H1 (cell line): ENCODE measurements around the gene COX19. TPM values are rescaled to one million over a fixed set of nuclear protein-coding genes. Genes with fewer than 3 reads are reported as not detected.

Source experiments
- CTCF ChIA-PET: fragments of 300-600 bp; sonication (Branson Sonifier 250); formaldehyde crosslinking; loops from one replicate; lab custom pipeline; 2021; ENCODE audit not compliant: partially characterized antibody; lab: Charles Lee
- POLR2A ChIA-PET: fragments of 300-600 bp; sonication (Branson Sonifier 250); formaldehyde crosslinking; loops from one replicate; lab custom pipeline; 2021; ENCODE audit warnings: inconsistent platforms; ENCODE audit not compliant: partially characterized antibody; lab: Charles Lee
- DNase-seq, 2 experiments: peaks; one replicate each; pipeline versions ENCODE4 v3.0.0 to v3.0.0-alpha.2; 2010 to 2022; ENCODE audit warnings: low spot score in 2 of 2, low read depth in 1 of 2, mixed read lengths in 1 of 2
- FAIRE-seq: peaks from 2 replicates; lab custom pipeline; 2011; peaks lifted over from hg19 to GRCh38; lab: Jason Lieb, UNC
- H2AFZ ChIP-seq: 2 replicates; pipeline ENCODE4 v1.8.1; 2012; ENCODE audit warnings: low read length, inconsistent platforms
- H2AK5ac ChIP-seq: 2 replicates; pipeline ENCODE4 v1.6.1; 2013; ENCODE audit warnings: low read depth, low read length
- H2BK120ac ChIP-seq: replicated peaks from 2 replicates; pipeline ENCODE3; 2013; ENCODE audit warnings: low read depth, low read length, inconsistent platforms
- H2BK12ac ChIP-seq: 2 replicates; pipeline ENCODE4 v1.6.1; 2013; ENCODE audit warnings: low read depth, low read length
- H2BK15ac ChIP-seq: 2 replicates; pipeline ENCODE4 v1.6.1; 2013; ENCODE audit warnings: low read length
- H2BK20ac ChIP-seq: 2 replicates; pipeline ENCODE4 v1.6.1; 2013; ENCODE audit warnings: low read length
- H2BK5ac ChIP-seq: 2 replicates; pipeline ENCODE4 v1.6.1; 2013; ENCODE audit warnings: low read depth, low read length
- H3K14ac ChIP-seq: 2 replicates; pipeline ENCODE4 v1.6.1; 2013; ENCODE audit warnings: inconsistent platforms; ENCODE audit not compliant: insufficient read length
- H3K18ac ChIP-seq: 2 replicates; pipeline ENCODE4 v1.6.1; 2013; ENCODE audit warnings: low read length; ENCODE audit errors: extremely low read depth
- H3K23ac ChIP-seq: 2 replicates; pipeline ENCODE4 v1.6.1; 2013; ENCODE audit warnings: inconsistent platforms; ENCODE audit not compliant: insufficient read length
- H3K23me2 ChIP-seq: 2 replicates; pipeline ENCODE4 v1.6.1; 2013; ENCODE audit warnings: low read depth, low read length
- H3K27ac ChIP-seq: 2 replicates; pipeline ENCODE4 v1.6.1; 2011; ENCODE audit warnings: low read depth, low read length, inconsistent platforms
- H3K27me3 ChIP-seq, 4 experiments: replicated peaks in 1 of 4; 1 replicate in 1 of 4; 2 replicates in 3 of 4; pipeline versions ENCODE4 v1.6.1 to v1.8.1; 2011 to 2013; ENCODE audit warnings: low read length in 3 of 4, mild to moderate bottlenecking in 3 of 4, inconsistent platforms in 2 of 4, mixed read lengths in 2 of 4, moderate library complexity in 1 of 4; ENCODE audit not compliant: control insufficient read depth in 3 of 4, insufficient read depth in 3 of 4; ENCODE audit errors: extremely low read depth in 1 of 4
- H3K36me3 ChIP-seq, 4 experiments: 2 replicates each; pipeline versions ENCODE4 v1.6.1 to v1.8.1; 2011 to 2013; ENCODE audit warnings: mild to moderate bottlenecking in 4 of 4, low read length in 3 of 4, moderate library complexity in 2 of 4, control low read depth in 1 of 4, inconsistent platforms in 1 of 4; ENCODE audit not compliant: insufficient read depth in 4 of 4, control insufficient read depth in 2 of 4
- H3K4ac ChIP-seq: replicated peaks from 2 replicates; pipeline ENCODE3; 2013; ENCODE audit warnings: low read length, low read depth, mixed read lengths, inconsistent platforms; ENCODE audit not compliant: insufficient read length
- H3K4me1 ChIP-seq, 4 experiments: replicated peaks in 1 of 4; 1 replicate in 1 of 4; 2 replicates in 3 of 4; pipeline versions ENCODE4 v1.6.1 to v1.8.1; 2011 to 2013; ENCODE audit warnings: low read length in 3 of 4, inconsistent platforms in 2 of 4, mixed read lengths in 1 of 4; ENCODE audit not compliant: insufficient read depth in 4 of 4, control insufficient read depth in 3 of 4
- H3K4me2 ChIP-seq, 2 experiments: 2 replicates each; pipeline versions ENCODE4 v1.6.1 to v1.8.1; 2011 to 2013; ENCODE audit warnings: low read depth in 2 of 2, low read length in 2 of 2, control low read depth in 1 of 2, inconsistent platforms in 1 of 2, mild to moderate bottlenecking in 1 of 2; ENCODE audit not compliant: insufficient read depth in 1 of 2
- H3K4me3 ChIP-seq, 4 experiments: fragments of 200-600, 300-600 bp in 1 of 4; sonication (generic), shearing (Covaris generic), sonication (Bioruptor Twin) in 1 of 4; 2 replicates each; pipeline versions ENCODE4 v1.5.1 to v1.8.1; 2011 to 2016; ENCODE audit warnings: low read length in 4 of 4, low read depth in 3 of 4, control low read depth in 2 of 4, inconsistent platforms in 2 of 4, mild to moderate bottlenecking in 2 of 4, mixed read lengths in 1 of 4, moderate library complexity in 1 of 4; ENCODE audit not compliant: insufficient read depth in 2 of 4; ENCODE audit errors: extremely low read depth in 1 of 4
- H3K56ac ChIP-seq: replicated peaks from 2 replicates; pipeline ENCODE3; 2013; ENCODE audit warnings: low read depth, mild to moderate bottlenecking, mixed read lengths, low read length, inconsistent platforms; ENCODE audit not compliant: insufficient read length
- H3K79me1 ChIP-seq: 2 replicates; pipeline ENCODE4 v1.6.1; 2013; ENCODE audit warnings: low read depth, low read length, control low read depth
- H3K79me2 ChIP-seq, 2 experiments: 2 replicates each; pipeline versions ENCODE4 v1.6.1 to v1.8.1; 2012 to 2013; ENCODE audit warnings: low read length in 2 of 2, mild to moderate bottlenecking in 2 of 2, inconsistent platforms in 1 of 2; ENCODE audit not compliant: insufficient read depth in 2 of 2, control insufficient read depth in 1 of 2
- H3K9ac ChIP-seq, 4 experiments: replicated peaks in 1 of 4; 1 replicate in 1 of 4; 2 replicates in 3 of 4; pipeline versions ENCODE4 v1.6.1 to v1.8.1; 2011 to 2013; ENCODE audit warnings: low read depth in 3 of 4, low read length in 3 of 4, control low read depth in 2 of 4, mild to moderate bottlenecking in 2 of 4, moderate library complexity in 2 of 4, inconsistent platforms in 1 of 4; ENCODE audit errors: extremely low read depth in 1 of 4
- H3K9me3 ChIP-seq, 2 experiments: 2 replicates each; pipeline versions ENCODE4 v1.6.1 to v1.8.1; 2012 to 2013; ENCODE audit warnings: mild to moderate bottlenecking in 2 of 2, moderate library complexity in 2 of 2, control low read depth in 1 of 2, inconsistent platforms in 1 of 2, low read depth in 1 of 2, low read length in 1 of 2, mixed read lengths in 1 of 2; ENCODE audit not compliant: insufficient read depth in 2 of 2
- H4K20me1 ChIP-seq, 2 experiments: replicated peaks in 1 of 2; 2 replicates each; pipeline versions ENCODE3 to v1.8.1; 2011 to 2013; ENCODE audit warnings: inconsistent platforms in 2 of 2, low read length in 2 of 2, mild to moderate bottlenecking in 1 of 2; ENCODE audit not compliant: insufficient read depth in 2 of 2, control insufficient read depth in 1 of 2
- H4K5ac ChIP-seq: 2 replicates; pipeline ENCODE4 v1.6.1; 2013; ENCODE audit warnings: low read length, low read depth, mixed read lengths, inconsistent platforms; ENCODE audit not compliant: insufficient read length
- H4K8ac ChIP-seq: 2 replicates; pipeline ENCODE4 v1.8.0; 2013; ENCODE audit warnings: mild to moderate bottlenecking, moderate library complexity, low read length, inconsistent platforms; ENCODE audit not compliant: insufficient read depth; ENCODE audit errors: extremely low read depth
- H4K91ac ChIP-seq: replicated peaks from 2 replicates; pipeline ENCODE3; 2013; ENCODE audit warnings: low read length, mixed read lengths, inconsistent platforms; ENCODE audit not compliant: insufficient read length
- E2F6 ChIP-seq: IDR thresholded peaks from 2 replicates; pipeline ENCODE4 v1.6.1; 2012; ENCODE audit warnings: inconsistent platforms
- KDM1A ChIP-seq: fragments of 200-600, 300-600 bp; sonication (generic); IDR thresholded peaks from 2 replicates; pipeline ENCODE4 v1.7.1; 2016; ENCODE audit warnings: mild to moderate bottlenecking, low read length, borderline replicate concordance
- SUZ12 ChIP-seq: fragments of 200-600 bp; sonication (generic); IDR thresholded peaks from 2 replicates; pipeline ENCODE4 v1.6.1; 2012; ENCODE audit warnings: mild to moderate bottlenecking, inconsistent platforms, low read length, moderate library complexity, mixed read lengths
- WGBS, 2 experiments: shearing (Covaris generic) in 1 of 2; methylation state at CpG; one replicate each; pipeline versions ENCODE4 v1.1.6 to v1.1.7; 2013 to 2015; ENCODE audit warnings: low lambda C conversion rate in 2 of 2, mixed read lengths in 2 of 2, inconsistent platforms in 1 of 2, low coverage in 1 of 2, missing lambda C conversion rate in 1 of 2; ENCODE audit not compliant: insufficient replicate concordance in 2 of 2, insufficient coverage in 1 of 2, insufficient read length in 1 of 2; ENCODE audit errors: extremely low coverage in 1 of 2, missing lambda C conversion rate in 1 of 2; 5-methylcytosine and 5-hydroxymethylcytosine counted together
- polyA plus RNA-seq, 7 experiments: library from polyadenylated mRNA; depleted of rRNA in 3 of 7; stranded (reverse) in 5 of 7; unstranded in 2 of 7; fragments of >200 nt in 5 of 7; fragments of 200-250 nt in 2 of 7; gene quantifications; 1 replicate in 5 of 7; 2 replicates in 1 of 7; 4 replicates in 1 of 7; pipeline versions ENCODE4 v1.2.1 to v1.2.3, GENCODE V29; 2011 to 2013; ENCODE audit warnings: missing spikeins in 2 of 7, mixed read lengths in 2 of 7
- total RNA-seq: library from RNA; stranded (reverse); fragmentation: NEBNext Ultra II Directional; extraction: Animal tissue kit (Norgen Biotek cat#: 25700); gene quantifications from 2 replicates; pipeline ENCODE4 v1.2.1, GENCODE V29; 2021

Gene COX19
- total and polyA plus RNA-seq, 2 of the 8 experiments (the other 6 are each of a cell fraction or from before 2014, with no cell fraction given) = 3.9 to 7.9 TPM

DNA sequence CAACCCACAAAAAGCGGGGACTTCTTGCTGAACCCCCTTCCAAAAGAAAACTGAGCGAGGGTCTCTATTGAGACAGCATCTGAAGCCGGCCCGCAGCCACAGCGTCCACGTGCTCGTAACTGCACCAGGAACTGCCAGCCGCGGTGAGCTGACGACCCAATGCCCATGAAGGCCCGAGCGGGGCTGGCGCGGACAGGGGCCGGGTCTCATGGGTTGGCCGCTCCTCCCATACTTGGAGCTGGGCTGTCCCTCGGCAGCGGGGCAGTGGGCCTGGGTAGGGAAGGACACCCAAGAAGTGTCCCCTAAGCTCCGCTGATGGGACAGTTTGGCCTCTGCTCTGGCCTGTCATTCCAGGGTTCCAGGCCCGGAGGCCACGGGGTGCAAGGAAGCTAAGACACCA, 30.0 kb upstream of the COX19 start:
- H3K4ac ChIP-seq = no peak overlapping the region
- H3K14ac ChIP-seq = no peak overlapping the region
- no peaks in the 10 kb centered on the region for H3K23me2 ChIP-seq
- no peak overlapping the region for H2AFZ ChIP-seq
- no peak overlapping the region for H2BK20ac ChIP-seq
- H4K20me1 ChIP-seq = peaks cover 2 to 6% of the 10 kb centered on the region in 2 experiments
- H3K4me2 ChIP-seq = no peak overlapping the region
- H3K27me3 ChIP-seq = no peaks in the 10 kb centered on the region
- no peak for DNase-seq
- H3K18ac ChIP-seq = no peak overlapping the region
- WGBS, 2 experiments = 94% methylated on average over 21 of the region's 21 CpGs; no CpG with 5 or more reads in 1 of the 2 experiments
- no peak for FAIRE-seq
- H3K27ac ChIP-seq = no peak overlapping the region
- H2AK5ac ChIP-seq = no peak overlapping the region
- peaks cover 0 to 8% (median 0%) of the 10 kb centered on the region in 4 experiments; a peak in 3 of 8 replicates for H3K36me3 ChIP-seq
- no peak overlapping the region for H3K23ac ChIP-seq
- no peak overlapping the region for H2BK12ac ChIP-seq
- no peak overlapping the region for H3K9ac ChIP-seq
- no peak overlapping the region for H3K4me3 ChIP-seq
- no peaks in the 10 kb centered on the region; a peak in 1 of 4 replicates for H3K79me2 ChIP-seq
- H2BK120ac ChIP-seq = no peak overlapping the region
- H4K91ac ChIP-seq = no peak overlapping the region
- H4K5ac ChIP-seq = no peak overlapping the region
- no peak overlapping the region for H3K56ac ChIP-seq
- H2BK15ac ChIP-seq = no peak overlapping the region
- H3K4me1 ChIP-seq = peaks cover 0 to 3% (median 2%) of the 10 kb centered on the region in 4 experiments; a peak in 2 of 7 replicates
- H2BK5ac ChIP-seq = no peak overlapping the region
- H3K79me1 ChIP-seq = peaks cover 4% of the 10 kb centered on the region
- H4K8ac ChIP-seq = no peak overlapping the region; the same call in 1 of the 2 replicates
- POLR2A ChIA-PET = interaction anchor here (0.6 kb wide), 1 partner anchor 902 kb away, joined by 3 read pairs; no protein-coding TSS in a partner anchor
- TF ChIP-seq E2F6 (no peak), SUZ12 (no peak), KDM1A (no peak)
- TF ChIP-seq, all 59 proteins: peak for 0
- CTCF ChIA-PET = interaction anchor here (0.6 to 4.7 kb wide), 7 partner anchors 11 to 138 kb away, joined by 3 to 36 read pairs (median 4); no protein-coding TSS in a partner anchor
- no peaks in the 10 kb centered on the region; a peak in 1 of 4 replicates for H3K9me3 ChIP-seq
